ENCODE measurements around the gene JOSD1.

- TF ChIP-seq, protein P1, sequence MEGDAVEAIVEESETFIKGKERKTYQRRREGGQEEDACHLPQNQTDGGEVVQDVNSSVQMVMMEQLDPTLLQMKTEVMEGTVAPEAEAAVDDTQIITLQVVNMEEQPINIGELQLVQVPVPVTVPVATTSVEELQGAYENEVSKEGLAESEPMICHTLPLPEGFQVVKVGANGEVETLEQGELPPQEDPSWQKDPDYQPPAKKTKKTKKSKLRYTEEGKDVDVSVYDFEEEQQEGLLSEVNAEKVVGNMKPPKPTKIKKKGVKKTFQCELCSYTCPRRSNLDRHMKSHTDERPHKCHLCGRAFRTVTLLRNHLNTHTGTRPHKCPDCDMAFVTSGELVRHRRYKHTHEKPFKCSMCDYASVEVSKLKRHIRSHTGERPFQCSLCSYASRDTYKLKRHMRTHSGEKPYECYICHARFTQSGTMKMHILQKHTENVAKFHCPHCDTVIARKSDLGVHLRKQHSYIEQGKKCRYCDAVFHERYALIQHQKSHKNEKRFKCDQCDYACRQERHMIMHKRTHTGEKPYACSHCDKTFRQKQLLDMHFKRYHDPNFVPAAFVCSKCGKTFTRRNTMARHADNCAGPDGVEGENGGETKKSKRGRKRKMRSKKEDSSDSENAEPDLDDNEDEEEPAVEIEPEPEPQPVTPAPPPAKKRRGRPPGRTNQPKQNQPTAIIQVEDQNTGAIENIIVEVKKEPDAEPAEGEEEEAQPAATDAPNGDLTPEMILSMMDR (IDR thresholded peaks at IDR 0.05; ENCODE audit: borderline replicate concordance, extremely low read depth, low read length, poor library complexity, severe bottlenecking) = no peak
- no peak for TF ChIP-seq EZH2 (IDR thresholded peaks at IDR 0.05; ENCODE audit: borderline replicate concordance, low read depth, low read length, severe bottlenecking)
Measured at GRCh38 chr22:38730411-38730871, 29.7 kb upstream of the JOSD1 start.

All from DND-41 (cell line).